ENCODE results near the gene EXOC3L1.

The EXOC3L1 gene

GRCh38 chr16:67190041-67190440, at the start of gene EXOC3L1:
TSS of gene EXOC3L1 (minus strand) at chr16:67190136. CDS start at chr16:67189676, 460 bp downstream.
- no peak for DNase-seq

GRCh38 chr16:67238806-67239470, 49.0 kb upstream of the EXOC3L1 start:
- no peak for DNase-seq

- no peak for DNase-seq
Measured at GRCh38 chr16:67238278-67238575, 48.3 kb upstream of the EXOC3L1 start.

GRCh38 chr16:67237396-67238277, 47.7 kb upstream of the EXOC3L1 start:
- DNase-seq = no peak

- DNase-seq = peak; percentile 26
Measured at GRCh38 chr16:67236563-67237395, 46.8 kb upstream of the EXOC3L1 start.

- DNase-seq = no peak
Measured at GRCh38 chr16:67235816-67236562, 46.1 kb upstream of the EXOC3L1 start.

GRCh38 chr16:67234180-67234597, 44.3 kb upstream of the EXOC3L1 start:
- DNase-seq = no peak

- no peak for DNase-seq
Measured at GRCh38 chr16:67233596-67233995, 43.7 kb upstream of the EXOC3L1 start.

GRCh38 chr16:67230809-67231660, 41.1 kb upstream of the EXOC3L1 start:
- DNase-seq = no peak

- DNase-seq = no peak
Measured at GRCh38 chr16:67229906-67230808, 40.2 kb upstream of the EXOC3L1 start.

- DNase-seq = no peak
Measured at GRCh38 chr16:67228905-67229304, 39.0 kb upstream of the EXOC3L1 start.

- DNase-seq = no peak
Measured at GRCh38 chr16:67228034-67228785, 38.3 kb upstream of the EXOC3L1 start.

GRCh38 chr16:67227567-67227921, 37.6 kb upstream of the EXOC3L1 start:
- DNase-seq = no peak

- DNase-seq = peak; percentile 94
Measured at GRCh38 chr16:67226804-67227566, 37.0 kb upstream of the EXOC3L1 start, which contains the start of gene TMEM208. TSS of gene TMEM208 (plus strand) at chr16:67227130. CDS start at chr16:67227219, 89 bp downstream.

- DNase-seq = no peak
Measured at GRCh38 chr16:67226295-67226803, 36.4 kb upstream of the EXOC3L1 start.

- DNase-seq = no peak
Measured at GRCh38 chr16:67223992-67224391, 34.1 kb upstream of the EXOC3L1 start.

- no peak for DNase-seq
Measured at GRCh38 chr16:67216612-67217490, 26.9 kb upstream of the EXOC3L1 start.

GRCh38 chr16:67215706-67216105, 25.8 kb upstream of the EXOC3L1 start:
- no peak for DNase-seq
